Measurements from ENCODE around the gene ZNF423.
"Not testable (repeated sequence)": the region's sequence is repeated elsewhere in the genome, so short reads cannot be mapped to it uniquely, and the experiment has no call there.

The ZNF423 gene

GRCh38 chr16:49855822-49856671, at the start of gene ZNF423:
Gene ZNF423, minus strand, starts transcription at chr16:49856112. Its CDS starts 338 bp downstream, at chr16:49855774.
- DNase-seq, result no peak

- DNase-seq, result no peak
These were observed 48.6 kb upstream of the ZNF423 start for GRCh38 chr16:49904348-49905062.

GRCh38 chr16:49902908-49903307, 47.0 kb upstream of the ZNF423 start:
- no peak for DNase-seq

- DNase-seq, result no peak
These were observed 45.8 kb upstream of the ZNF423 start for GRCh38 chr16:49901711-49902110.

- no peak for DNase-seq
These were observed 45.0 kb upstream of the ZNF423 start for GRCh38 chr16:49900875-49901274.

GRCh38 chr16:49899991-49900695, 44.2 kb upstream of the ZNF423 start:
- no peak for DNase-seq

GRCh38 chr16:49896447-49896964, 40.6 kb upstream of the ZNF423 start:
- DNase-seq, result no peak

GRCh38 chr16:49890876-49891275, 35.0 kb upstream of the ZNF423 start:
- DNase-seq, result no peak

GRCh38 chr16:49889725-49890397, 33.9 kb upstream of the ZNF423 start:
- no peak for DNase-seq

GRCh38 chr16:49886554-49887094, 30.7 kb upstream of the ZNF423 start:
- no peak for DNase-seq

- DNase-seq, result no peak
These were observed 28.4 kb upstream of the ZNF423 start for GRCh38 chr16:49884033-49885015.

GRCh38 chr16:49883076-49884014, 27.4 kb upstream of the ZNF423 start:
- DNase-seq, result no peak

GRCh38 chr16:49881890-49882289, 26.0 kb upstream of the ZNF423 start:
- no peak for DNase-seq

- not testable (repeated sequence) for DNase-seq
These were observed 22.6 kb upstream of the ZNF423 start for GRCh38 chr16:49878540-49878939.

GRCh38 chr16:49876716-49877129, 20.8 kb upstream of the ZNF423 start:
- no peak for DNase-seq

- no peak for DNase-seq
These were observed 20.1 kb upstream of the ZNF423 start for GRCh38 chr16:49875806-49876715.

GRCh38 chr16:49874613-49875237, 18.8 kb upstream of the ZNF423 start:
- DNase-seq, result no peak

- not testable (repeated sequence) for DNase-seq
These were observed 15.9 kb upstream of the ZNF423 start for GRCh38 chr16:49871824-49872223.
